HL-60 (cell line): ENCODE results near the gene TBC1D5.
A peak's percentile ranks its signal among the peaks of the same experiment; 100 is the strongest.

Source experiments
- CTCF ChIP-seq: IDR thresholded peaks from one replicate; pipeline ENCODE4 v1.5.1; 2011; ENCODE audit warnings: low read length, control low read depth, inconsistent platforms; ENCODE audit not compliant: insufficient read depth
- GABPA ChIP-seq: IDR thresholded peaks from 2 replicates; pipeline ENCODE4 v1.6.1; 2012; ENCODE audit warnings: low read depth
- POLR2AphosphoS5 ChIP-seq: IDR thresholded peaks from 2 replicates; pipeline ENCODE4 v1.6.1; 2012; ENCODE audit warnings: low read depth
- REST ChIP-seq: IDR thresholded peaks from 2 replicates; pipeline ENCODE4 v1.6.1; 2012; ENCODE audit warnings: low read depth; ENCODE audit not compliant: insufficient replicate concordance
- SPI1 ChIP-seq: IDR thresholded peaks from 2 replicates; pipeline ENCODE4 v1.6.1; 2012; ENCODE audit warnings: low read depth, mild to moderate bottlenecking, borderline replicate concordance

GRCh38 chr3:17231537-17232261 is 510.7 kb downstream of the TBC1D5 start:
- TF ChIP-seq CTCF: no peak
- TF ChIP-seq POLR2AphosphoS5: no peak
- TF ChIP-seq GABPA: no peak
- no peak for TF ChIP-seq REST
- TF ChIP-seq SPI1: peak; percentile 52; the same call in 1 of the 2 replicates
